ENCODE measurements around the gene FBXW12.

GRCh38 chr3:48352546-48352945 lies 19.5 kb upstream of the FBXW12 start:
- TF ChIP-seq CTCF (IDR thresholded peaks at IDR 0.05): no peak
- no peak for TF ChIP-seq POLR2A (IDR thresholded peaks at IDR 0.05)
